GM21723 (cell line): ENCODE measurements around the gene FAM3A.
"Not testable (repeated sequence)": the region's sequence is repeated elsewhere in the genome, so short reads cannot be mapped to it uniquely, and the experiment has no call there.

ENCODE experiments used
- ATAC-seq: cut with Tn5 transposase; IDR thresholded peaks from one replicate; pipeline ENCODE4 v1.9.1; 2021; ENCODE audit warnings: mild to moderate bottlenecking, moderate library complexity; ENCODE audit not compliant: unreplicated experiment

Gene FAM3A

DNA sequence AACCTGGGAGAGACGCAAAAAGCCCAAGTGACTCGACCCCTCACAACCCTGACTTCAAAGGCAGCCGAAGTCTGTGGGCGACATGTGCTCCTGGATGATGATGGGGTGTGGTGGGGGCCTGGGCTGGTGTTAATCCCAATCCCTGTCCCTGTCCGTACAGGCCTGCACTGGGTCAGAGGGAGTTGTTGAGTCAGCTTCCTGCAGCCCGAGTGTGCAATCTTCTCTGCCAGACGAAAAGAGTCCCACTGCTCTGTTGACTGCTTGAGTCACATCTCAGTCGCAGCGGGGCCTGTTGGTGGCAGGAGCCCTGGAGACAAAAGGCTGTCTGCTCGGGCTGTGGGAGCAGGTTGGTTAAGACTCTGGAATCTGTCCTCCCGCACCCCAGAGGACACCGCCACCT is 10.3 kb downstream of the FAM3A start:
- no peak for ATAC-seq

DNA sequence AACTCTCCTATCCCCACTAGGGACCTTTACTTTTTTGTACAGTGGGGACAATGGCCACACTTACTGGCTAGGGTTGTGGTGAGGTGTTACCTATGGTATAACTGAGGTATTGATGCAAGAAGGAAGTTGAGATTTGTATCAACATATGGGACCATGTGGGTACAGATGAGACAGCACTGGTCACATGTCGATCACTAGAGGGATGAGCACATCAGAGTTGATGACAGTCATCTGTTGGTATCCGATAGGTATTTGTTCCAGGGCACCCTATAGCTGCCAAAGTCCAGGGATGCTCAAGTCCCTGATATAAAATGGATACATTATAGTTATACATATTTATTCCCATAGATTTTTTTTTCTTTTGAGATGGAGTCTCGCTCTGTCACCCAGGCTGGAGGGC is 13.0 kb downstream of the FAM3A start:
- ATAC-seq, result no peak

DNA sequence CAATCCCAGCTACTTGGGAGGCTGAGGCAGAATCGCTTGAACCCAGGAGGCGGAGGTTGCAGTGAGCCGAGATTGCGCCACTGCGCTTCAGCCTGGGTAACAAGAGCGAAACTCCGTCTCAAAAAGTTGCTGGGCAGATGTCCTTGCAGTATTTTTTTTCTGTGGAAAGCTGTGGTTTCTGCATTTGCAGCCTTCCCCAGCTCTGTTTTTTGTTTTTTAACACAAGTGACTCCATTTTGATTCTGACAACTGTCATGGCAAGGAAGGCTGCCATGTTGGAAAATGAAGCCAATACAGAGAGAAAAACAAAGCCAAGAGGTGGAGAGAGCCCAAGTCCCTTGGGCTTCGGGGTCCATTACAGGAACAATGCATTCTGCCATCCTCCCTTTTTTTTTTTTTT is 13.9 kb downstream of the FAM3A start:
- no peak for ATAC-seq

DNA sequence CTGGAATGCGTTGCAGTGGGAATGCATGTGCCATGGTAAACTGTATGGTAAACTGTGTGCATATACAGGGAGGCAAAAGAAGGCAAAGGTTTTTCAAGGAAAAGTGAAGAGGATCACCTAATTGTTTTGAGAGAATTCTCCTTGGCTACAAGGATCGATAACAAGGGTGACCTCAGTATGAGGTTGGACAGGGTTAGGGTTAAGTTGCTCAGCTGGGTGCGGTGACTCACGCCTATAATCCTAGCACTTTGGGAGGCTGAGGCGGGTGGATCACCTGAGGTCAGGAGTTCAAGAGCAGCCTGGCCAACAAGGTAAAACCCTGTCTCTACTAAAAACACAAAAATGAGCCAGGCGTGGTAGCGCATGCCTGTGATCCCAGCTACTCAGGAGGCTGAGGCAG is 14.6 kb downstream of the FAM3A start:
- ATAC-seq, result not testable (repeated sequence)

DNA sequence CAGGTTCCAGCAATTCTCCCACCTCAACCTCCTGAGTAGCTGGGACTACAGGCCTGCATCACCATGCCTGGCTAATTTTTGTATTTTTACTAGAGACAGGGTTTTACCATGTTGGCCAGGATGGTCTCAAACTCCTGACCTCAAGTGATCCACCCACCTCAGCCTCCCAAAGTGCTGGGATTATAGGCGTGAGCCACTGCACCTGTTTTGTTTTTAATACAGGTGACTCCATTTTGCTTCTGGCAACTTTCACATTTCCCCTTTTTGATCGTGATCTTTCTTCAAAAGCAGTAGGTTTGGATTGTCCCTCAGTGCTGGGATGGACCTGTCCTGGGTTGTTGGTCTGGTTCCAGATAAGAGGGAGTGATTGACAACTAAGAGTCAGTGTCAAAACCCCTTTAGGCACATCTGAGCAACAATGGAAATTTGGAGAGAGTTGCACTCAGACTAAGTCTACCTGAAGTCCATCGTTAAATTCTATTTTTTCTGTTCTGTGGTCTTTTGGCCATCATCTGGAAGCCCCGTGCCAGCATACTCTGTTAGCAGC is 19.4 kb downstream of the FAM3A start:
- ATAC-seq, result not testable (repeated sequence)

DNA sequence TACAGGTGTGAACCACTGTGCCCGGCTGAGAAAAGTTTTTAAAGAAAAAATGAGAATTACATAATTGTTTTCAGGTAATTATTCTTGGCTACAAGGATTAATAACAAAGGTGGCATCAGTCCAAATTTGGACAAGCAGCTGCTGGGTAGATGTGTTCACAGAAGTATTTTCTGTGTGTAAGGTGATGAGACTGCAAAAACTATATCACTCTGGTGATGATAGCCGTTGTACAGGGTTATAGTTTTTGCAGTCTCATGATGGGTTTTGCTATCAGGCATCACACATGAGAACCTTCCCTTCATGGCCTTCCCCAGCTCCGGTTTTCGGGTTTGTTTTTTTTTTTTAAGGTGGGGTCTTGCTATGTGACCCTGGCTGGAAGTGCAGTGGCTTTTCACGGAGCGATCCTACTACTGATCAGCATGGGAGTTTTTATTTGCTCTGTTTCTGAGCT is 20.5 kb downstream of the FAM3A start:
- ATAC-seq, result no peak

DNA sequence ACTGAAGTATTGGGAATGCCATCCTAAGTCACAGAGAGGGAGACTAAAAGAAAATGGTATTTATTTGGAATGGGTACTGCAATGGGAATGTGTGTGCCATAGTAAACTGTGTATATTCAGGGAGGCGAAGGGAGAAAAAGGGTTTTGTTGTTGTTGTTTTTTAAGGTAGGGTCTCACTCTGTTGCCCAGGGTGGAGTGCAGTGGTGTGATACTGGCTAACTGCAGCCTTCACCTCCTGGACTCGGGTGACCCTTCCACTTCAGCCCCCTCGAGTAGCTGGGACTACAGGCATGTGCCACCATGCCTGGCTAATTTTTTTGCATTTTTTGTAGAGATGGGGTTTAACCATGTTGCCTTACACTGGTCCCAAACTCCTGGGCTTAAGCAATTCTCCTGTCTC is 21.3 kb downstream of the FAM3A start:
- no peak for ATAC-seq

DNA sequence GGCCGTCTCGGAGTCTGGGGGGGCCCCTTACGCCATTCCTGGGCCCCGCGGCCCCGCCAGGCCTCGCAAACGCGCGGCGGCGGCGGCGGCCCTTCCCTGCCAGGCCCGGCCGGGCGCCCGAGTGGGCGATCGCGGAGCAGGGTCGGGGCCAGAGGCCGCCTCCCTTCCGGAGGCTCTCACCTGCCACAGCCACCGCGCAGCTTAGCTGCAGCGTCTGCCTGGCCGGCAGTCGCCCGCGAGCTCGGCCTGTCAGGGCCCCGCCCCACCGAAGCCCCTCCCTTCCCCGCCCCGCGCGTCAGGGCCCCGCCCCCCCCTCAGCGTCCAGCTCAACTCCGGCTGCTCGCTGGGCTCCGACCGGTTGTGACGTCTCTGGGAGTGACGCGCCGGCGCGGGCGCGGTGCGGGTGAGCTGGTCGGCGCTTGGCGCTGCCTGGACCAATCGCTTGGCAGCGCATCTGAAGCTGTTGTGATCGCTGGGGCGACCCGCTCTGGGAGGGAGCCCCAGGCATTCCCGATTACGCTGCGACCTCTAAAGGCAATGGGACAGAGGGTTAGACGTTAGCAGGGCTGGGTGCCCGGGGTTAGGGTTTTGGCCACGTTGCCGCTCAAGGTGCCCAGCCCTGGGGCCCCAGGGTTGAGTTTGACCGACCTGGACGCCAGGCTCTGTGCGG is 25.5 kb downstream of the FAM3A start, which contains the start of gene SLC10A3:
SLC10A3 (minus strand) TSS at position 216 of the 670 bp plus-strand sequence. CDS start 1,689 bp downstream, outside the sequence.
- peak; percentile 72 for ATAC-seq

DNA sequence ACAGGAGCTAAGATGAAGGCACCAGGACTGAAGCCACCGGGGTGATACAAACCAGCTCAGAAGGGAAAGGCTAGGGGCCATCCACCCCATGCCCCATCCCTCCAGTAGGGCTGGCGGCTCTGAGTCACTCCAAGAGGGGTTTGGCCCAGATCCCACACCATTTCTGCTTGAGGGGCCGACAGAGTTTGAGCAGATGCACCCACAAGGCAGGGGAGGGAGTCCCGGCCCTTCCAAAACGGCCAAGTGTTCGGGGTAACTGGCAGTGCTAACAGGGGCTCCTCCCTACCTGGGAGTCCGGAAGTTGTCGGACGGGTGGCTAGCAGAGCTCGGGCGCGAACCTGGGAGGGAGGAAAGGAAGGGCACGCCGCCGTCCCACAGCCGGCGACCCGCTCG is 26.0 kb downstream of the FAM3A start:
- peak; percentile 11 for ATAC-seq

DNA sequence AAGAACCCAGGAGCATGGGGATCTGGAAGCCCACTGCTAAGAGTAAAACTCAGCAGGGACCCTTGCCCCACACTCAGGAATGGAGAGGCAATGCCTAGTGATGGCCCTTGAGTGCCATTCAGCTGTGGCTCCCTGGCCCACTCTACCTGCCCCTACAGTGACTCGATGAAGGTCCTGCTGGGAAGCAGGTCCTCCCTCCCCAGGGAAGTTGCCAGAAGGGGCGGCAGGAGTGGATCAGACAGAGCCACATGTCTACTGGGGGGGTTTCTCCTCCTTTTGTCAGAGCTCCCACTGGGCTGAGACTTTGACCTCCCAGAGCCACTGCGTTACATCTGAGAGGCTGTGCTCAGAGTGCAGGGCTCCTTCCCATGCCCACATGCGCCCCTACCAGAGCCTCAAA is 26.9 kb downstream of the FAM3A start:
- no peak for ATAC-seq

DNA sequence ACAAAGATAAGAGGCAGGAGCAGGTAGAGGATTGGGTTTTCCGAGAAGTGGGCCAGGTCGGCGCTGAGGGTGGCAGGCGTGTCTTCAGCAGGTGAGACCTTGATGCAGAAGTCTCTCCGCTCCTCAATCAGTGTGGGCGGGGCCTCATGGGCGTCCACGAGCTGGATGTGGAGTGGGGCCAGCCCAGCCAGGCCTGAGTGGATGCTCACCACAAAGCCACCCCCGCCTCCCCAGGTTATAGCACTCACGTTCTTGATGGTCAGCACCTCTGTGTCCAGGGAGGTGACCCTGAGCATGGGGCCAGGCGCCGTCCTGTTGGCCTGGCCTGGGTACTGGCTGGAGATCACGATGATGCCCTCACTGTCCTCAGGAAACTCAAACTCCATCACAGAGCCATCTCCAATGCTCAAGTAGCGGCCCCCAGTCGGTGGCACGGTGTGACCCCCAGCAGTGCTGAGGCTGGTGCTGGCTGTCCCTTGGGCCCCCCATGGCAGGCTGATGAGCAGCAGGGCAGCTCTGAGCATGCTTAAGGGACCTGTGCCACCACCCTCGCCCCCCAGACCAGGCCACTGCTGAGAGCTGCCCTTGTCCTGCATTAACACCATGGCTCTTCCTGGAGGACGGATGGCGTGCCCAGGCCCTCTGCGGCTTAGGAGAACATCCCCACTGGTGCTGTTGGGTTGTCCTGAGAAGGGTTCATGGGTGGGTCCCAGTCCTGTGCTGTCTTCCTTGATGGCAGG is 27.5 kb downstream of the FAM3A start:
- ATAC-seq, result no peak

DNA sequence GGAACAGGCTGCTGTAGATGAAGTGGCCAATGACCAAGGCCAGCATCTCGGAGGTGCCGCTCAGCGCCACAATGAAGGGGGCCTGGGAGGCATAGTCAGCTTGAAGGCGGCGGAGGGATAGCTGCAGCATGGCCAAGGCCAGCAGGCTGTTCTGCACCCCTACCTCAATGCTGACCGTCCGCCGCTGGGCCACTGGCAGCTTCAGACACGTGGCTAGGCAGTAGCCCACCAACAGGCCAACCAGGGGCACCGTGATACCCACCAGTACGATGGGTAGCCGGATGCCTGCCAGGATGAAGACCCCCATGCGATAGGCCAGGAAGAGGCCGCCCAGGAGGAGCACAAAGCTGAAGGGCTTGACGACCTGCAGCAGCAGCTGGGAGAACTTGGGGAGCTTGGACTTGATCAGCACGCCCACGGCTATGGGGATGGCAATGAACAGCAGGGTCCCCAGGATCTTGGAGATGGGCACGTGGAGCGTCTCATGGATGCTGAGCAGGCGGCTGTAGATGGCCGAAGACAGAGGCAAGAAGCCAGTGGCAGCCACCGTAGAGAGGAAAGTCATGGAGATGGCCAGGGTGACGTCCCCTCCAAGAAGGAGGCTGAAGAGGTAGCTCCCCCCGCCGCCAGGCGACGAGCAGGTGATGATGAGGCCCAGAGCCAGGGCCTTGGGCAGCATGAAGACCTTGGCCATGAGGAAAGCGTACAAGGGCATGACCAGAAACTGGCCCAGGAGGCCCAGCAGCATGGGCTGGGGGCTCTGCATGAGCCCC is 28.3 kb downstream of the FAM3A start:
- ATAC-seq, result no peak

DNA sequence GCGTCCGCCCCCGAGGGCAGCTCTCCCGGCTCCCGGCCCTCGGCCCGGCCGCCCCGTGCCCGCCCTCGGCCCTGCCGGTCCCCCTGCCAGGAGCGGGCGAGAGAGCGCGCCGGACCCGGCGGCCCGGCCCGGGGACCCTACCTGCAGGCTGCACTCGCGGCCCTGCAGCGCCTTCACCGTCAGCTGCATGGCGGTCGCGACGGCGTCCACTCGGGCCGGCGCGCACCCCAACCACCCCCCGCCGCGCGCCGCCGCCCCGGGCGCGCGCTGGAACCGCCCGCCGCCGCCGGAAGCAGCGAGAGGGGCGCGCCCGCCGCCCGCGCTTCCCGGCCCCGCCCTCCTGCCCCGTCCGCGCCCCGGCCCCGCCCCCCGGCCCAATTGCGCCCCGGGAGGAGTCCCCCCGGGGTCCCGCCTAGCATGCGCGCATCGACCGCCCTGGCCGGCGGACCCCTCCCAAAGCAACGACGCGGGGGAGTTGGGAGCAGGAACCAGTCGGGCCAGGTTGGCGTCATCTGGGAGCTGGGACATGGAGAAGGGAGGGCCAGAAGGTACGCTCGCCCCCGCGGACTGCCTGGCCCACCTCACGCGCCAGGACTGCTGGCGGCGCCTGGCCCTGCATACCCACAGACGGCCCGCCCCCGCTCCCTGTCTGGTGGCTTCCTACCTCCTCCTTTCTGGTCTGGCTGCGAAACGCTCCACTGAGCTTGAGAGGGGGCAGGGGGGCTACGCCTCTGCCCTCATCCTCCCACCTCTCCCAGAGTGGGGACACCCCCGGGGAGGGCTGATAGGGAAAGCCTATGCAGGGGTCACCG is 29.4 kb downstream of the FAM3A start, which contains the start of gene UBL4A:
UBL4A (minus strand) TSS at position 220 of the 812 bp plus-strand sequence; CDS start at position 189, 31 bp downstream.
- no peak for ATAC-seq

DNA sequence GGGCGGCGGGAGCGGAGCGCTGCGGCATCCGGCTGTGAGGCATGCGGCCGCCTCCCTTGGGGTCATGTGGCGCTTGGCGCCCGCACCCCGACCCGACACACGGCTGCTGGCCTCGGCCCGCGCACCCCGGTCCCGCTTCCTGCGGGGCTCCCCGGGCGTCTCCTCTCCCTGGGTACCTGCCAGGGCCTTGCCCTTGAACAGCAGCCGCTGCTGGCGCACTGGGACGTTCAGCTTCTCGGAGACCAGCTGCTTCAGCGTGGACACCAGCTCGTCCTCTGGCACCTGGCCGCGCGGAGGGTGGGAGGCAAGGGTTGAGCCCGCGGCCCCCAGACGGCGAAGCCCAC is 30.0 kb downstream of the FAM3A start:
- no peak for ATAC-seq

DNA sequence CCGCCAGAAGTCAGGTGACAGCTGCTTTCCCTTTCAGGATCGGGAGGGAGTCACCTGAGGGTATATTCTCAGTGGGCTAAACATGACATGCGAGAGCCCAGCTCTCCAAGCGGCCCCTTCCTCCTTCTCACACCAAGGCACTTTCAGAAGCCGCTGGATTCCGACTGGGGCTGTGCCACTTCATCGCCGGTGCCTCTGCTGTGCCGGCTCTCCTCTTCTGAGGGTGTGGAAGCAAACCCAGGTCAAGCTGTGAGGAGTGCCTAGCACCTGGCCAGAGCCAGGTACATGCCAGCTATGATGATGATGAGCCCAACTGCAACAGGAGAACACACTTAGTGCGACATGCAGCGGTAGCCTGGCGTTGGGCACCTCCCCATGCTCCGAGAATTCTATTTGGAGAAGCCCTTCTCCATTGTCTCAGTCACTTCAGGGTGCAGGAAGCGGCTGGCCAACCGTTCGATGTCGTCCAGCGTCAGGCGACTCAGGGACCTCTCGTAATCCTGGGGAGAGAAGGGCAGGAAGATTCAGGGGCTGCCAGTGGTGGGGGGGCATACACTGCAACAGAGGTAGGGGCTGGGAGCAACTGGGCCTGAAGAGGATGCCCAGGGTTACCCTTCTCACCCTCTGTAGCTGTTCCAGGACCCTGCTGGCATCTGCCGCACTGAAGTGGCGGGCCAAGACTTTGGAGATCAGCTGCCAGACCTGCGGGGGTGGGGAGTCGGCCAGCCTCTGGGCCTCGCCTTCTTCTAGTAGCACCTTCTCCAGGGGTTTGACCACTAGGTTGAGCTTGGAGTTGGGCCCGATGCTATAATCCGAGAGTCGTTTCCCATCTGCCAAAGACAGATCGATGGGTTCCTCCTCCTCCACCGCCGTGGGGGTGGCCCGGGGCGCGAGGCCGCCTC is 30.6 kb downstream of the FAM3A start:
- no peak for ATAC-seq

DNA sequence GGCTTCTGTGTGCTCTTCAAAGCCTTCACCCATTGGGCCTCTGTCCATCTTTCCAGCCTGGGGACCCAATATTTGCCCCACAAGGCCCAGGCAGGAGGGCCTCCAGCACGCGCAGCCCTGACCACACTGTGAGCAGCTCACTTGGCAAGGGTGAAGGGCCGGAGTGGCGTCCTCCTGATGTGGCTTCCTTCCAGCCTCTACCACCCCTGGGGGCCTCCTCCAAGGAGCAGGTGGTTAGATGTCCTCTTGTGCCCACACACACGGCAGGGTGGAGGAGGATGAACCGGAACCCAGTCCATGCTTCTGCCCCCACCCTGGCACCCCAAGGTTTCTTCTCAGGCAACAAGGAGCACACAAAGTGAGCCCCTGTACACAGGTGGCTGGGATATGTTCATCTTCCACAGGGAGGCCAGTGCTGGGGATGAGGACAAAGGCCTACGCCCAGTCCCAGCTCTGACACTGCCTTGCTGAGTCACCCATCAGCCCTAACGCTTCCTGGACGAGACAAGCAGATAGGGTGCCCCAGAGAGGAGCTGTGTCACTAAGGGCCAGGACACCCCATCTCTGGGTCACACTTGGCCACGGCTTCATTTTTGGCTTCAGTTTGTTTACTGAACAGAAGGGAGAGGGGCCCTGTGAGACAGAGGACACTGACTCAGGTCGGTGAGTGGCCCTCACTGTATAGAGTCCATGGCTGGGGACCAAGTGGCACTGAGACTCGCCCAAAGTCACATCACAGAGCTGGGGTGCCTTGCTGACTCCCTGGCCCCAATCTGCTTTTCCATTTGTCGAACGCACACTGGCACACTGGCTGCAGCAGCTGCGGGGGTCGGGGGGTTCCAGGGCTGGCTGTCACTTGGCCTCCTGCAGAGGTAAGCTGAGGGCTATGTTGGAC is 31.5 kb downstream of the FAM3A start:
- no peak for ATAC-seq

DNA sequence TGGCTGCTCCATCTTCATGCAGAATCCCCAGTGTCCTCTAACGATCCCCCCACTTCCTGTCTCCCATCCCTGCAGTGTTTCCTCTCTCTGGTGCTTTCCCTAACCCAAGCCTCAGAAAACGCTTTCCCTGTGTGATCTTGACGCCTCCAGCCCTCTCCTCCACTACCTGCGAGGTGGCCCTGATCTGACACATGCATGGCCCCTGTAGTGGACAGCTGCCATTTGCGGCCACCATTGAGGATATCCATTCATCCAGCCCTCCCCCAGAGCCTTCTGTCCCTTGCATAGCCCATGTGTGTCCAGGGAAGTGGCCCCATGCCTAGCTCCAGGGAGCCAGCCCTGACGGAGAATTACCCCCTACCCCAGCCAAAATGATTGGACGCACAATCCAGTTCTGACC is 32.7 kb downstream of the FAM3A start:
- no peak for ATAC-seq

DNA sequence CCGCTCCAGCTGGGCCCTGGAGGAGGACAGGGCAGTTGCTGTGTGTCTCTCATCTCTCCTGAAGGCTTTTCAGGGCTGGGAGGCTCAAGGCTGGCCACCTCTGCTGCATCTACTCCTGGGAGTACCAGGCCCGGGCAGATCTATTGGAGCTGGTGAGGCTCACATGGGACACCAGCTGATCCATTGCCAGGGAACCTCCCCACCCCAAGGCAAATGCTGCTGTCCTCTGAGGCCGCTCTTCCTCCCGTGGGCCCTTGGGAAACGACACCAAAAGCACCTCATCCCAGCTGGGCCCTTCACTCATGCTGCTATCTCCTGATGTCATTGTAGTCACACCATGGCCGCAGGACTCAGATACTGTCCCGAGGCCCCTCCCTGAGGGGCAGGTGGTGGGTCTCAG is 33.2 kb downstream of the FAM3A start:
- ATAC-seq, result no peak
